GM08714 (cell line): Measurements from ENCODE around the gene MMS19.
"Not testable (repeated sequence)": the region's sequence is repeated elsewhere in the genome, so short reads cannot be mapped to it uniquely, and the experiment has no call there.

Experiments used
- H3K4me3 ChIP-seq: fragments of 200-500 bp; sonication (Bioruptor generic); 2 replicates; pipeline ENCODE4 v1.5.1; 2014; ENCODE audit warnings: mild to moderate bottlenecking, low read length, inconsistent platforms
- ZNF274 ChIP-seq: IDR thresholded peaks from 2 replicates; pipeline ENCODE4 v1.6.1; 2012; ENCODE audit warnings: mild to moderate bottlenecking, low read depth, low read length

The MMS19 gene

GRCh38 chr10:97498841-97499560 is 779 bp upstream of the MMS19 start, which contains the start of gene UBTD1:
Gene UBTD1 (plus strand): TSS chr10:97498924. CDS start chr10:97499204, 280 bp downstream.
- peak within 1 kb of the TSS; percentile 75 for H3K4me3 ChIP-seq
- no peak for TF ChIP-seq ZNF274

- TF ChIP-seq ZNF274, result no peak
- peak overlapping the region; percentile 75 for H3K4me3 ChIP-seq
Observed at GRCh38 chr10:97497572-97498075, 598 bp downstream of the MMS19 start.

- no peak overlapping the region for H3K4me3 ChIP-seq
- TF ChIP-seq ZNF274, result no peak
Observed at GRCh38 chr10:97494863-97495506, 3.2 kb downstream of the MMS19 start.

- no peak overlapping the region for H3K4me3 ChIP-seq
- no peak for TF ChIP-seq ZNF274
Observed at GRCh38 chr10:97494151-97494550, 4.1 kb downstream of the MMS19 start.

- TF ChIP-seq ZNF274, result no peak
- H3K4me3 ChIP-seq, result no peak overlapping the region
Observed at GRCh38 chr10:97490592-97490991, 7.6 kb downstream of the MMS19 start.

GRCh38 chr10:97485647-97486281 is 12.5 kb downstream of the MMS19 start:
- H3K4me3 ChIP-seq, result no peak overlapping the region
- TF ChIP-seq ZNF274, result no peak

GRCh38 chr10:97483921-97484320 is 14.3 kb downstream of the MMS19 start:
- no peak for TF ChIP-seq ZNF274
- no peak overlapping the region for H3K4me3 ChIP-seq

GRCh38 chr10:97483506-97483905 is 14.7 kb downstream of the MMS19 start:
- H3K4me3 ChIP-seq, result no peak overlapping the region
- no peak for TF ChIP-seq ZNF274

GRCh38 chr10:97482381-97482780 is 15.8 kb downstream of the MMS19 start:
- no peak for TF ChIP-seq ZNF274
- no peak overlapping the region for H3K4me3 ChIP-seq

GRCh38 chr10:97481071-97481470 is 17.2 kb downstream of the MMS19 start:
- H3K4me3 ChIP-seq, result no peak overlapping the region
- TF ChIP-seq ZNF274, result no peak

GRCh38 chr10:97479939-97480338 is 18.3 kb downstream of the MMS19 start:
- H3K4me3 ChIP-seq, result no peak overlapping the region
- no peak for TF ChIP-seq ZNF274

- H3K4me3 ChIP-seq, result not testable (repeated sequence)
Observed at GRCh38 chr10:97479410-97479809, 18.8 kb downstream of the MMS19 start.

- no peak overlapping the region for H3K4me3 ChIP-seq
- TF ChIP-seq ZNF274, result no peak
Observed at GRCh38 chr10:97475936-97476594, 22.2 kb downstream of the MMS19 start.

GRCh38 chr10:97474918-97475317 is 23.3 kb downstream of the MMS19 start:
- no peak overlapping the region for H3K4me3 ChIP-seq
- TF ChIP-seq ZNF274, result no peak

- not testable (repeated sequence) for H3K4me3 ChIP-seq
Observed at GRCh38 chr10:97468781-97469180, 29.4 kb downstream of the MMS19 start.
